Measurements from ENCODE around the gene GPR146. TPM values are rescaled to one million over a fixed set of nuclear protein-coding genes. Genes with fewer than 3 reads are reported as not detected.
A peak's percentile ranks its signal among the peaks of the same experiment; 100 is the strongest.

GPR146 gene
- total RNA-seq, 1 donor, result not detected

DNA sequence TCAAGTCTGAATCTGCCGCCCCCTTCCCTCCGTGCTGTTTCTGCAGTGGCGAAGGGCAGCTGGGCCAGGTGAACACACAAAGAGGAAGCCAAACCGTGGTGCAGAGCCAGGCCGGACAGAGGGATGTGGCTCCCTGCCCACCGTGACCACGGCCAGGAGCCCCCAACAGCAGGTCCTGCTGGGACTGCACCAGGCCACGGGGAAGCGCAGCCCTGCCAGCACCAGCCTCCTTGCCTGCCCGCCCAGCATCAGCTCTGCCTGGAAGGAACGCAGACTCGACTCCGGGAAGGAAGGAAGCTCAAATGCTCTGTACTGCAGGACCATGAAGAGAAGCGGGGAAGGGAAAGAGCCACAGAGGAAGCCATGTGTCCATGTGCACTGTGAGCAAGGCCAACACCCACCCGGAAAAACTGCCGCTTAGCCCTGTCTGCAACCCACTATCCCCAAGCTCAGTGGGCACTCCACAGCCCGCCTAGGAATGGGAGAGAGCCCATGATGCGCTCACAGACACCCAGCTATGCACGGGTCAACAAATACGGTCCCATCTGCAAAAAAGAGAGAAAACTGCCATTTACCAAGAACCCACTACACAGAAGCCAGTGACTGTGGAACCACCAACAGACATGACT, 62.6 kb downstream of the GPR146 start:
- DNase-seq (ENCODE audit: low read depth), result no peak
- H3K4me3 ChIP-seq (ENCODE audit: low read depth, low read length), result no peak overlapping the region
- TF ChIP-seq, protein P1, sequence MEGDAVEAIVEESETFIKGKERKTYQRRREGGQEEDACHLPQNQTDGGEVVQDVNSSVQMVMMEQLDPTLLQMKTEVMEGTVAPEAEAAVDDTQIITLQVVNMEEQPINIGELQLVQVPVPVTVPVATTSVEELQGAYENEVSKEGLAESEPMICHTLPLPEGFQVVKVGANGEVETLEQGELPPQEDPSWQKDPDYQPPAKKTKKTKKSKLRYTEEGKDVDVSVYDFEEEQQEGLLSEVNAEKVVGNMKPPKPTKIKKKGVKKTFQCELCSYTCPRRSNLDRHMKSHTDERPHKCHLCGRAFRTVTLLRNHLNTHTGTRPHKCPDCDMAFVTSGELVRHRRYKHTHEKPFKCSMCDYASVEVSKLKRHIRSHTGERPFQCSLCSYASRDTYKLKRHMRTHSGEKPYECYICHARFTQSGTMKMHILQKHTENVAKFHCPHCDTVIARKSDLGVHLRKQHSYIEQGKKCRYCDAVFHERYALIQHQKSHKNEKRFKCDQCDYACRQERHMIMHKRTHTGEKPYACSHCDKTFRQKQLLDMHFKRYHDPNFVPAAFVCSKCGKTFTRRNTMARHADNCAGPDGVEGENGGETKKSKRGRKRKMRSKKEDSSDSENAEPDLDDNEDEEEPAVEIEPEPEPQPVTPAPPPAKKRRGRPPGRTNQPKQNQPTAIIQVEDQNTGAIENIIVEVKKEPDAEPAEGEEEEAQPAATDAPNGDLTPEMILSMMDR (IDR thresholded peaks at IDR 0.05; ENCODE audit: insufficient read depth, low read depth, low read length), result no peak

DNA sequence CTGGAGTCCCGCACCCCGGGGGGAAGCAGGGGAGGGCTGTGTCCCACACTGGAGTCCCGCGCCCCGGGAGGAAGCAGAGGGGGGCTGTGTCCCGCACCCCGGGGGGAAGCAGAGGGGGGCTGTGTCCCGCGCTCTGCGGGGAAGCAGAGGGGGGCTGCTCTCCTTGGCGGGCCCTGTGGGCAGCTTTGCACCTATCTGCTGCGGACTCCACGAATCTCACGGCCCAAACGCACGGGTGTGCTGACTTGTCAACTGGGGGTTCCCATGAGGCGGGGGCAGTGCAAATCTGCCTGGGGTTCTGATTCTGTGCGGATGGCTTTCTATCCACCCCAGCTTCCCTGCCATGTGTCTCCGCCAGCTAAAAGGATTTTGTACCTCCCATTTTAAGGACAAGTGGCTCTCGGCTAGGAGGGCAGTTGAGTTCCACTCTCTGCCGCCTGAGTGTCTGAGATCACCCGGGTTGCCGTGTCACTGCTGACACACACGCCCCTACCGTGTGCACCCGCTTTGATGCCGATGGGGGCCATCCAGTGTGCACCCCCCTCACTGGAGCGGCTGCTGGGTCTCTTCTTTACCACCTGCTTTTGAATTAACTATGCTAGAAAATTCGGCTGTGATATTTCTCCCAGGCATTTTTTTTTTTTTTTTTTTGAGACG, 64.0 kb downstream of the GPR146 start:
- TF ChIP-seq, protein P1 (IDR thresholded peaks at IDR 0.05; ENCODE audit: insufficient read depth, low read depth, low read length), result no peak
- no peak for DNase-seq (ENCODE audit: low read depth)

More for the DNA sequence above, 64.0 kb downstream of the GPR146 start:
- H3K4me3 ChIP-seq (ENCODE audit: low read depth, low read length), result no peak overlapping the region

Small RNAs within 50 kb of the gene (small RNA-seq; reads per million reads assigned to genes)
- gene MIR339, result 67.8 reads per million, percentile 96 among the genes with 10 or more reads in this experiment

Other genes with a start within 250 kb of the GPR146 start
- 73.4 and 85.4 TPM in 2 replicates for gene SUN1, start 212.1 kb upstream of the GPR146 start, total RNA-seq
- 15.1 and 22.5 TPM in 2 replicates for gene GET4, start 168.0 kb upstream of the GPR146 start, total RNA-seq
- 1.3 and 2.3 TPM in 2 replicates for gene ADAP1, start 89.9 kb upstream of the GPR146 start, total RNA-seq
- 7.4 and 8.2 TPM in 2 replicates for gene COX19, start 69.0 kb upstream of the GPR146 start, total RNA-seq
- under 0.01 TPM in 1 of 2 replicates, not detected in the other for gene CYP2W1, start 61.4 kb upstream of the GPR146 start, total RNA-seq
- 1.9 and 2.6 TPM in 2 replicates for gene GPER1, start 43.6 kb downstream of the GPR146 start, total RNA-seq
- gene ZFAND2A, start 115.7 kb downstream of the GPR146 start, total RNA-seq, result 11.7 and 17.4 TPM in 2 replicates
- gene UNCX, start 188.3 kb downstream of the GPR146 start, total RNA-seq, result not detected in 2 replicates

All from fibroblast of villous mesenchyme (primary cell).